GM12874 (cell line): ENCODE results near the gene MPZL2.

Experiments
- TF ChIP-seq, protein P1 (sequence below): IDR thresholded peaks from 2 replicates; pipeline ENCODE4 v1.5.1; 2011; ENCODE audit warnings: low read depth, mild to moderate bottlenecking, control low read depth, low read length, moderate library complexity; ENCODE audit not compliant: insufficient read depth

The MPZL2 gene

DNA sequence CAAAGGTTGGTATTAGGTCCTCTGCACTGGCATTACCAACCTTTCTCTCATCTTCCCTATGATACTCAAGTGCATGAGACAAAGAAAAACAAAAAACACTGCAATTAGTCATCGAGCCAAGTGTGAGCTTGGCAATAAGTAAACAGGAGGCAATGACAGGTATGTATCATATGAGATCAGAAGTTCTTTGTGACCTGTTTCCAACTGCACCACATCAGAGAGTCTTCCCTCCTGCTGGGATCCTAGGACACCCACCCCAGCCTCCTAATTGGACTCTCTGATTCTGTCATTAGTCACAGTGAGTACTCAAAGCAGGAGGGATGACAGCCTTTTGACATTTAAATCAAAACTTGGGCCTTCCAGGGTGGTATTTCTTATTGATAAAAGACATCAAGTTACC, 31.4 kb downstream of the MPZL2 start:
- TF ChIP-seq, protein P1, sequence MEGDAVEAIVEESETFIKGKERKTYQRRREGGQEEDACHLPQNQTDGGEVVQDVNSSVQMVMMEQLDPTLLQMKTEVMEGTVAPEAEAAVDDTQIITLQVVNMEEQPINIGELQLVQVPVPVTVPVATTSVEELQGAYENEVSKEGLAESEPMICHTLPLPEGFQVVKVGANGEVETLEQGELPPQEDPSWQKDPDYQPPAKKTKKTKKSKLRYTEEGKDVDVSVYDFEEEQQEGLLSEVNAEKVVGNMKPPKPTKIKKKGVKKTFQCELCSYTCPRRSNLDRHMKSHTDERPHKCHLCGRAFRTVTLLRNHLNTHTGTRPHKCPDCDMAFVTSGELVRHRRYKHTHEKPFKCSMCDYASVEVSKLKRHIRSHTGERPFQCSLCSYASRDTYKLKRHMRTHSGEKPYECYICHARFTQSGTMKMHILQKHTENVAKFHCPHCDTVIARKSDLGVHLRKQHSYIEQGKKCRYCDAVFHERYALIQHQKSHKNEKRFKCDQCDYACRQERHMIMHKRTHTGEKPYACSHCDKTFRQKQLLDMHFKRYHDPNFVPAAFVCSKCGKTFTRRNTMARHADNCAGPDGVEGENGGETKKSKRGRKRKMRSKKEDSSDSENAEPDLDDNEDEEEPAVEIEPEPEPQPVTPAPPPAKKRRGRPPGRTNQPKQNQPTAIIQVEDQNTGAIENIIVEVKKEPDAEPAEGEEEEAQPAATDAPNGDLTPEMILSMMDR: no peak

DNA sequence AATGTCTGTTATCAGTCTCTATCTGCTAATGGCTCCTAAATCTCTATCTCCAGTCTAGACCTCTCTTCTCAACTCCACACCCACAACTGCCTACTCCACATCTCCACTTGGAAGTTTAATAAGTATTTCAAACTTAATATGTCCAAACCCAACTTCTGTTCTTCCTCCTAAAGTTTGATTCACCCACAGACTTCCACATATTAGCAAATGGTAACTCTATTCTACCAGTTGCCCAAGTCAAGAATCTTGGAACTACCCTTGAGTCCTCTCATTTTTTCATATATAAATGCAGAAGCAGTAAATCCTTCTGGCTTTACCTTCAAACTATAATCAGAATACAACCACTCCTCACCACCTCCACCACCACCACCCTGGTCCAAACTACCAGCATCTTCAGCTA, 32.6 kb downstream of the MPZL2 start:
- TF ChIP-seq, protein P1: no peak

DNA sequence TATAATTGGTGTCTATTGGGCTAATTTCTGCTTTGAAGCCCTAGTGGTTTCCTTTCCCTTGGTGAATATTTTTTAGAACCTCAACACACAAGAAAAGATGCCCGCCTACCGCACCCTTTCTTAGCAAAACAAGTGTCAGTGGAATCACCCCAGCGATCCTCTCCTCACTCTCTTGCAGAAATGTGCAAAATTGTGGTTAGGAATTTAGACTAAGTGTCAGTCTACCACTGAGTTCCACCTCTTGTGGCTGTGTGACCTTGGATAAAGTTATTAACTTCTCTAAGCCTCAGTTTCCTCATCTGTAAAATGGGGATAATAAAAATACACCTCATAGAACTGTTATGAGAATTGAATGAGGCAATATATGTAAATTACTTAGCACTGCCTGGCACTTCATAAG, 34.0 kb downstream of the MPZL2 start:
- TF ChIP-seq, protein P1: no peak

DNA sequence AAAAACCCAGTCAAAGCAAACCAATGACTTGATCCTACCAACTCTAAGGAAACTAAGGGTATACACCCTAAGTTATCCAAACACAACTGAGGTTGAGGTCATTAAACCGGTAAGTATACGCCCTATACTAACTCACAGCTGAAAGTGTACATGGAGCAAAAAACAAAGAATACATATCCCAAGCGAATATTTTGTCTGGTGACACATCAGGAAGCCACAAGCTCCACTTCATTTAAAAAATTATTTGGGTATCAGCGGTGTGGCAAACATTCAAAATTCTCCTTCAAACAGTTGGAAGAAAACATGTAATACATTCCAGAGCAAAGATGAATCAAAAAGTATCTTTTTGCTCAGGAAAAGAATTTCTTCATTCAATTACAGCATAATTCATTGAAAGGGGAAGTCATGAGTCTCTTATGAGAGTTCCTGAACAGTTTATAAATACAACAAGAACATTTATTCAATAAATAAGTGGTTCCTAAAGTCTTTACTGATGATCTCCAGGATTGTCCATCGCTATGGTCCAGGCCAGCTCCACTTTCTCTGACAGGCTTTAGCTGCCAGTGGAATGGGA, 34.7 kb downstream of the MPZL2 start:
- TF ChIP-seq, protein P1: no peak

DNA sequence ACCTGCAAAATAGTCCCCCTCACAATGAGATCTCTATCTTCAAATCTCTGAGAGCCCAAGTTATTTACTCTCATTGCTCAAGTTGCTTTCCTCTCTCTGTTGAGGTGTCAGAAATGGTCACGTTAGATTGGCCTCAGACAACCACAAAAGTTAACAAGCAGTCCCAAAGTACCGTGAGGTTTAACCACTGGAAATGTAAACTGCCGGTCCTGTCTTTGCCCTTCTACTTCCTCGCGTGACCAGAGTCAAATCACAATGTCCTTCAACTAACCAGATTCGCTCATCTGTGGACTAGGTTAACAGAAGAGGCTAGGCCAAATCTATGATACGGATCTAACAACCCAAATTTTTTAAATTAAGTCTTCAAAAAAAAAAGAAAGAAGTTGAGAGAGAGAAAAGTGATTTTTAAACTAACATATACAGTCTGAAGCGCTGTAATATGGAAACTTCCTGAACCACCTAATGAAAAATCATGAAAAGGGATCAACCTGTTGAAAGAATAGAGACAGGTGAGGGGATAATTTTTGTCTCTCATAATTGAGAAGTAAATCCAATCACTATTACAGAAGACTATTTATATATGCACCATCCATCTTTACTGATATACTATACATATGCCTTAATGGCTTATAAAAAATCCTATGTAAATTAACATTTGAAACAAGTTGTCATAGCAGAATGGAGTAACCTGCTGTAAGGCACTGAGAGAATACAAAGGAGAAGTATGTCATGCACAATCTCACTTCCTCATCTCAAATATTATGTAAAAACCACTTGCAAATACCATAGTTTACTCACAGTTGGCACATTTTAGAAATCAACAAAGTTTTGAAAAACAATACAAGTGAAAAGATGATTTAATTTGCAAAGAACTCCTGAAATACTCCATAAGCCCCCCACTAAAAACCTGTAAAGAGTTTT, 36.0 kb downstream of the MPZL2 start:
- TF ChIP-seq, protein P1: no peak

DNA sequence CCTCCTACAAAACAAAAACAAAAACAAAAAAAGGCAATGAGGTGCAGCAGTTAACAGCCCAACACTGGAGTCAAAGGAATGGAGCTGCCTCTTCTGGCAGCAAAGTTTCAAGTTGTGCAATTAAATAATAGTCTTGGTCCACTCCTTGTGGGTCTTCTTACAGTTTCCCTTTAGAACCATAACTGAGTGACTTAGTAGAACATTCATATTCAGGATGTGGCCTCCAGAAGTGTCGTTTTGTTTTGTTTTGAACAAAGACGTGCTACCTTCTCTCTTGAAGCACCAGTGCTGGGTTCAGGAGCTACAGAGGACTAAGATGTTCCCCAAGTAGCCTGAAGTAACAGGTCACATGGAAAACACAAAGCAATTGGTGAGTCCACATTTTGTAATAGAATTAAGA, 37.3 kb downstream of the MPZL2 start:
- TF ChIP-seq, protein P1: no peak

DNA sequence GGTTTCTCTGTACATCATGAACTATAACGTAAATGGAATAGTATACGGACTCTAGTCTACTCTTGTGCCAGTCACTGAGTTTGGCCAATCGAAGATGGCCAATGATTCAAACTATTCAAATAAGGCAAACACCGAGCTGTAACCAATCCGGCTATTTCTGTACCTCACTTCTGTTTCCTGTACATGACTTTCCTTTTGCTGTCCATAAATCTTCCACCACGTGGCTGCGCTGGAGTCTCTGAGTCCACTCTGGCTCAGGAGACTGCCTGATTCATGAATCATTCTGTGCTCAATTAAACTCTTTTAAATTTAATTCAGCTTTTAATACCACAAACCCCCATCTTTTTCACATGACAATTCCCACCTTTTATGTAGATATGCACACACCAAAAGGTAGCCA, 37.8 kb downstream of the MPZL2 start:
- TF ChIP-seq, protein P1: no peak
